AG09319 (cell line): ENCODE data around the gene TM9SF4.

Source experiments
- DNase-seq: peaks from one replicate; pipeline ENCODE4 v3.0.0-alpha.2; 2010; ENCODE audit warnings: low read depth; ENCODE audit errors: extremely low read depth
- CTCF ChIP-seq: IDR thresholded peaks from 2 replicates; pipeline ENCODE4 v1.5.1; 2011; ENCODE audit warnings: low read depth, mild to moderate bottlenecking, inconsistent platforms, low read length, moderate library complexity

TM9SF4 gene

GRCh38 chr20:32199006-32199405 is 89.5 kb downstream of the TM9SF4 start:
- DNase-seq, result no peak

GRCh38 chr20:32201296-32201976 is 91.9 kb downstream of the TM9SF4 start:
- TF ChIP-seq CTCF, result no peak
- DNase-seq, result no peak

More at GRCh38 chr20:32199006-32199405, 89.5 kb downstream of the TM9SF4 start:
- TF ChIP-seq CTCF, result no peak

GRCh38 chr20:32201977-32202363 is 92.5 kb downstream of the TM9SF4 start:
- no peak for TF ChIP-seq CTCF
- DNase-seq, result no peak

GRCh38 chr20:32203356-32204204 is 94.1 kb downstream of the TM9SF4 start:
- DNase-seq, result no peak
- TF ChIP-seq CTCF, result no peak

- no peak for TF ChIP-seq CTCF
- DNase-seq, result no peak
These were observed 94.9 kb downstream of the TM9SF4 start for GRCh38 chr20:32204205-32205109.

- no peak for TF ChIP-seq CTCF
- no peak for DNase-seq
These were observed 95.8 kb downstream of the TM9SF4 start for GRCh38 chr20:32205110-32205842.
